Measurements from ENCODE around the gene HMGCL. TPM values are rescaled to one million over a fixed set of nuclear protein-coding genes. Genes with fewer than 3 reads are reported as not detected.

HMGCL gene
- polyA plus RNA-seq, 1 experiment: 39.5 TPM

DNA sequence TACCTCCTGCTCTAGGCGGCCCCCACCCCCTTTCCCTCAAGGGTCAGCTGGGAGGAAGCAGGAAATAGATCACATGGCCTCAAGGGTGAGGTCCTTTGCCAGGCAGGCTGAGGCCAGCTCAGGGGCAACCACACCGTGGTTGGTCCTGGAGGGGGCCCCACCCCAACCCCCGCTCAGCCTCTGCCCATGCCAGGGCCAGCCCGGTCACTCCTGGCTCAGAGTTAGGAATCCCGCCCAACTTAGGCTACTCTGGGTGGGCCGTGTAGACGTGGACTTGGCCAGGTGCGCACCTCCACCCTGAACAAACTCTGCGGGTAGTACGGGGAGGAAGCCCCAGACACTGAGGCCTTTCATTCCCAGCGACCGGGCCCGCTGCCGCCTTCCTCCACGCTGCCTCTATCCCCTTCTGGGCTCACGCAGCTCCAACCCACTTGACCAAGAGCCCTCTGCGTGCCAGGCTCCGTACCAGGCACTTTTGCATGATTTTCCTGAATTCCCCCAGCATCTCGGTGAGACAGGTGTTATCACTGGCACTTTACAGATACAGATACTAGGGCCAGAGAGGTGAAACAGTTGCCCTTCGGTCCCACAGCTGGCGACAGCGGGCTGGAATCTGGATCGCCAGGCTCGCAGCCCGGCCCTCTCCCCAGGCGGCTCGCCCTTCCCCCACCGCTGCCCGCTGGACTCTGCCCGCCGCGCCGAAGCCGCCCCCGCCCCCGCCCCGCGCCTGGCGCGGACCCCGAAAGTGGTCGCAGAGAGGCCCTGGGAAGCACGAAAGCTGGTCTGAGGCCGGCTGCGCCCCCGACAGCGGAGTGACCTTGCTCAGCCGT lies 25.4 kb downstream of the HMGCL start:
- peak overlapping the region; percentile 73 for H3K27ac ChIP-seq (ENCODE audit: low read depth, low read length)
- TF ChIP-seq CTCF (IDR thresholded peaks at IDR 0.05; ENCODE audit: low read depth, low read length): no peak
- CTCF ChIA-PET: interaction anchor here (1.3 to 2.4 kb wide), 2 partner anchors 10 to 28 kb away, joined by 4 to 7 read pairs; no protein-coding TSS in a partner anchor

DNA sequence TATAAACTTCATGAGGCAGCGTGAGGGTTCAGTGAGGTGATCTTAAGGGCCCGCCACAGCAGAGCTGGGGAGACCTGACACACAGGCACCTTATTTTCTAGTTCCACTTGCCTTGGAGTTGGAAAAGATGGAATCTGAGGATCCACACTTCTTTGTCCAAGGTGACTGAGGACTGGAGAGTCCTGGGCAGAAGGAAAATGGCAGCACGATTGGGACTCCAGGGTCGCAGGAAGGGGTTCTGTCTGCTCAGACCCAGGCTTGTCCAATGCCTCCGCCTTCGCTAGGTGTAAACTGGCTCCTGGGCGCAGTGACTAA lies 26.0 kb downstream of the HMGCL start:
- TF ChIP-seq CTCF (IDR thresholded peaks at IDR 0.05; ENCODE audit: low read depth, low read length): no peak

More for the DNA sequence above, 25.4 kb downstream of the HMGCL start:
- Histone ChIP-seq H3K9me3 (ENCODE audit: control insufficient read depth, insufficient read depth, low read length) (no peaks in the 10 kb centered on the region; the same call in 1 of the 2 replicates), H3K27me3 (ENCODE audit: control insufficient read depth, insufficient read depth, low read length) (no peaks in the 10 kb centered on the region), H3K4me3 (ENCODE audit: low read depth, low read length) (peak overlapping the region; percentile 91)
- no peak for DNase-seq (ENCODE audit: low read depth, low spot score)
- POLR2A ChIA-PET: interaction anchor here (0.6 to 2.0 kb wide), 4 partner anchors 9 to 618 kb away, joined by 3 to 8 read pairs (median 5); partner anchors contain the start of genes HMGCL and LYPLA2

DNA sequence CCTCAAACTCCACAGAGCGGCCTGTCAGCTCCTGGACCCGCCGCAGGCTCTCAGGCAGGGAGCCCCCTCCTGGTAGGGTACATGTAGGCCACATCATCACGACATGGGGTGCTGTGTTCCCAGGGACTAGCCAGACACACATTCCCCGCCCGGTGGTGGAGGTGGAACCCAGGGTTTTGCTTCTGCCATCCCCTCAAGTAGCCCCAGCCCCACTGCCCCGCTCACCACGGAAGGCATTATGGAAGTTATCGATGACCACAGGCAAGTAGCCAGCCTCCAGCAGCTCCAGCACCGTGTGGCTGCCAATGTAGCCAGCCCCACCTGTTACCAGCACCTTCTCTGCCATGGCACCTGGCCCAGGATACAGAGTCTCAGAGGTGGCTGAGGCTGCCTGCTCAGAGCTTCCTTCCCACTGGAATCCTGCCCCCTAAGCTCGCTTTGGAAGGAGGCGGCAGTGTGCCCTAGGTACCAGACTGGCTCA lies 26.5 kb downstream of the HMGCL start:
- peak; percentile 13; the same call in 1 of the 2 replicates for TF ChIP-seq CTCF (IDR thresholded peaks at IDR 0.05; ENCODE audit: low read depth, low read length)
- no peaks in the 10 kb centered on the region for H3K27me3 ChIP-seq (ENCODE audit: control insufficient read depth, insufficient read depth, low read length)
- ChIA-PET POLR2A (interaction anchor here (1.8 to 2.0 kb wide), 2 partner anchors 8 to 19 kb away, joined by 7 to 8 read pairs; partner anchors contain the start of gene LYPLA2), CTCF (interaction anchor here (1.3 kb wide), 1 partner anchor 27 kb away, joined by 4 read pairs; no protein-coding TSS in a partner anchor)
- H3K4me3 ChIP-seq (ENCODE audit: low read depth, low read length): no peak overlapping the region
- no peak for DNase-seq (ENCODE audit: low read depth, low spot score)
- no peak overlapping the region for H3K27ac ChIP-seq (ENCODE audit: low read depth, low read length)
- no peaks in the 10 kb centered on the region; the same call in 1 of the 2 replicates for H3K9me3 ChIP-seq (ENCODE audit: control insufficient read depth, insufficient read depth, low read length)

More for the DNA sequence above, 26.0 kb downstream of the HMGCL start:
- H3K27ac ChIP-seq (ENCODE audit: low read depth, low read length): peak overlapping the region; percentile 67
- H3K4me3 ChIP-seq (ENCODE audit: low read depth, low read length): peak overlapping the region; percentile 91
- H3K27me3 ChIP-seq (ENCODE audit: control insufficient read depth, insufficient read depth, low read length): no peaks in the 10 kb centered on the region
- CTCF ChIA-PET: interaction anchor here (1.3 kb wide), 1 partner anchor 27 kb away, joined by 4 read pairs; no protein-coding TSS in a partner anchor
- H3K9me3 ChIP-seq (ENCODE audit: control insufficient read depth, insufficient read depth, low read length): no peaks in the 10 kb centered on the region; the same call in 1 of the 2 replicates
- POLR2A ChIA-PET: interaction anchor here (1.8 to 2.0 kb wide), 2 partner anchors 9 to 19 kb away, joined by 7 to 8 read pairs; partner anchors contain the start of gene LYPLA2
- no peak for DNase-seq (ENCODE audit: low read depth, low spot score)

GRCh38 chr1:23797478-23798448 lies 27.5 kb downstream of the HMGCL start:
- Histone ChIP-seq H3K4me3 (ENCODE audit: low read depth, low read length) (no peak overlapping the region), H3K9me3 (ENCODE audit: control insufficient read depth, insufficient read depth, low read length) (no peaks in the 10 kb centered on the region; the same call in 1 of the 2 replicates), H3K27me3 (ENCODE audit: control insufficient read depth, insufficient read depth, low read length) (no peaks in the 10 kb centered on the region), H3K27ac (ENCODE audit: low read depth, low read length) (no peak overlapping the region)
- POLR2A ChIA-PET: interaction anchor here (0.7 kb wide), 1 partner anchor 28 kb away, joined by 6 read pairs; the partner anchor contains the start of gene HMGCL
- no peak for DNase-seq (ENCODE audit: low read depth, low spot score)
- no peak for TF ChIP-seq CTCF (IDR thresholded peaks at IDR 0.05; ENCODE audit: low read depth, low read length)
- CTCF ChIA-PET: interaction anchor here (1.3 kb wide), 1 partner anchor 26 kb away, joined by 4 read pairs; no protein-coding TSS in a partner anchor
